ENCODE measurements around the gene SNAPC4.

The SNAPC4 gene

GRCh38 chr9:136373300-136374182, 26.4 kb downstream of the SNAPC4 start, which contains the start of gene CARD9:
CARD9 (minus strand) TSS chr9:136373669; CDS start chr9:136372078, 1,591 bp downstream.
- H3K27ac ChIP-seq (ENCODE audit: low read depth, low read length) = no peak within 1 kb of the TSS
- H3K27me3 ChIP-seq (ENCODE audit: low read length) = no peaks in the 10 kb centered on the region
- no peak within 1 kb of the TSS for H2AFZ ChIP-seq (ENCODE audit: low read depth, low read length, severe bottlenecking)
- no peaks in the 10 kb centered on the region for H4K20me1 ChIP-seq (ENCODE audit: low read depth, low read length)
- H3F3A ChIP-seq (ENCODE audit: insufficient read depth) = no peaks in the 10 kb centered on the region
- H3K9ac ChIP-seq (ENCODE audit: low read length) = no peak within 1 kb of the TSS
- H3K79me2 ChIP-seq (ENCODE audit: insufficient read depth, low read length) = no peaks in the 10 kb centered on the region
- no peak within 1 kb of the TSS for H3K4me2 ChIP-seq (ENCODE audit: low read depth, low read length, poor library complexity, severe bottlenecking)
- H3K36me3 ChIP-seq (ENCODE audit: low read length) = no peaks in the 10 kb centered on the region
- no peaks in the 10 kb centered on the region for H3K9me3 ChIP-seq (ENCODE audit: insufficient read depth, low read length)
- H3K4me3 ChIP-seq (ENCODE audit: insufficient read depth, low read length, poor library complexity, severe bottlenecking) = no peak within 1 kb of the TSS
- no peaks in the 10 kb centered on the region for H3K9me2 ChIP-seq (replicated peaks; ENCODE audit: insufficient read depth, low read length)
- no peak for TF ChIP-seq EZH2phosphoT487 (conservative IDR thresholded peaks at IDR 0.05; ENCODE audit: low read length)
- TF ChIP-seq CTCF (IDR thresholded peaks at IDR 0.05; ENCODE audit: insufficient read depth, low read length, poor library complexity, severe bottlenecking) = no peak

DNA sequence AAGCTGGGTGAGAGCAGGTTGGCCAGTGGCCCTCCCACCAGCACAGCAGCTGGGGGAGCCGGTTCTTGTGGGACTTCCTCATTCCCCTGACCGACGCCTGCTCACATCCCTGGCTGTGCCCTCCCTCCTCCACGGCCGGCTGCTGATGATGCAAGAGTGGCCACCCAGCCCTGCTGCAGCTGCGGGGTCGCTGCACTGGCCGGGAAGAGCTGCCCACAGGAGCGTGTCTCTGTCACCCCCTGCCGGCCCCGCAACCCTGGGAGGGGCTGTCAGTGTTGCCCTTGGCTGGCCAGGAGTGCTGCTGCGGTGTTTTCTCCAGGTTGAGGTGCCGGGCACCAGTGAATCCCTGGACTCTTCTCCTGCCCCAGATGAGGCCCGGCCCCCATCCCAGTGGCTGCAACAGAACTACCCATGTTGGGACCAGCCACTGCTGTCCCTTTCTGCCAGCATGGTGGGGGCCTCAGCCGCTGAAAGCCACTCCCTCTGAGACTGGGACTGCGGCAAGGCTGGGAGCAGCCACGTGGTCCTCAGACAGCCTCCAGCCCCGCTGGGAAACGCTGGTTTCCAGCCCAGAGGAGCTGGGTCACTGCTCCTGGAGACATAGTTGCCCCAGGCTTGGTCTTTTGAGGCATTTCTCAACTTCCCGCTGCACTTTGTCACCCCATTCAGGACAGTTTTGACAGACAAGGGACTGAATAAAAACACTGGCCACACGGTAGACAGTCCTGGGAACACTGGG, 27.2 kb downstream of the SNAPC4 start:
- Histone ChIP-seq H3K36me3 (ENCODE audit: low read length) (no peaks in the 10 kb centered on the region), H4K20me1 (ENCODE audit: low read depth, low read length) (no peaks in the 10 kb centered on the region), H3F3A (ENCODE audit: insufficient read depth) (no peaks in the 10 kb centered on the region), H3K27ac (ENCODE audit: low read depth, low read length) (no peak overlapping the region), H3K4me3 (ENCODE audit: insufficient read depth, low read length, poor library complexity, severe bottlenecking) (no peak overlapping the region), H3K9me3 (ENCODE audit: insufficient read depth, low read length) (no peaks in the 10 kb centered on the region), H3K27me3 (ENCODE audit: low read length) (no peaks in the 10 kb centered on the region), H2AFZ (ENCODE audit: low read depth, low read length, severe bottlenecking) (no peak overlapping the region), H3K4me2 (ENCODE audit: low read depth, low read length, poor library complexity, severe bottlenecking) (no peak overlapping the region), H3K9me2 (replicated peaks; ENCODE audit: insufficient read depth, low read length) (no peaks in the 10 kb centered on the region), H3K9ac (ENCODE audit: low read length) (no peak overlapping the region), H3K79me2 (ENCODE audit: insufficient read depth, low read length) (no peaks in the 10 kb centered on the region)
- TF ChIP-seq CTCF (IDR thresholded peaks at IDR 0.05; ENCODE audit: insufficient read depth, low read length, poor library complexity, severe bottlenecking) = no peak
- TF ChIP-seq EZH2phosphoT487 (conservative IDR thresholded peaks at IDR 0.05; ENCODE audit: low read length) = no peak

GRCh38 chr9:136372006-136372405, 28.0 kb downstream of the SNAPC4 start:
- no peak overlapping the region for H3K4me3 ChIP-seq (ENCODE audit: insufficient read depth, low read length, poor library complexity, severe bottlenecking)

More at GRCh38 chr9:136372006-136372405, 28.0 kb downstream of the SNAPC4 start:
- H3K27me3 ChIP-seq (ENCODE audit: low read length) = no peaks in the 10 kb centered on the region
- no peaks in the 10 kb centered on the region for H3K36me3 ChIP-seq (ENCODE audit: low read length)
- no peak overlapping the region for H3K27ac ChIP-seq (ENCODE audit: low read depth, low read length)
- H4K20me1 ChIP-seq (ENCODE audit: low read depth, low read length) = no peaks in the 10 kb centered on the region
- no peaks in the 10 kb centered on the region for H3F3A ChIP-seq (ENCODE audit: insufficient read depth)
- H2AFZ ChIP-seq (ENCODE audit: low read depth, low read length, severe bottlenecking) = no peak overlapping the region
- H3K9me2 ChIP-seq (replicated peaks; ENCODE audit: insufficient read depth, low read length) = no peaks in the 10 kb centered on the region
- H3K9ac ChIP-seq (ENCODE audit: low read length) = no peak overlapping the region
- TF ChIP-seq EZH2phosphoT487 (conservative IDR thresholded peaks at IDR 0.05; ENCODE audit: low read length) = no peak
- no peak for TF ChIP-seq CTCF (IDR thresholded peaks at IDR 0.05; ENCODE audit: insufficient read depth, low read length, poor library complexity, severe bottlenecking)
- no peak overlapping the region for H3K4me2 ChIP-seq (ENCODE audit: low read depth, low read length, poor library complexity, severe bottlenecking)
- H3K9me3 ChIP-seq (ENCODE audit: insufficient read depth, low read length) = no peaks in the 10 kb centered on the region
- no peaks in the 10 kb centered on the region for H3K79me2 ChIP-seq (ENCODE audit: insufficient read depth, low read length)
